ENCODE results near the gene ANTXRL.

ANTXRL gene

GRCh38 chr10:46282842-46283574, 3.8 kb upstream of the ANTXRL start:
- ChIA-PET POLR2A (interaction anchor here (0.5 to 1.2 kb wide), 2 partner anchors 23 to 177 kb away, joined by 3 read pairs; no protein-coding TSS in a partner anchor), CTCF (interaction anchor here (1.3 kb wide), 1 partner anchor 176 kb away, joined by 5 read pairs; no protein-coding TSS in a partner anchor)
- H3K9me3 ChIP-seq (ENCODE audit: control extremely low read depth in 1 of 5, control insufficient read depth in 4 of 5, insufficient read depth in 2 of 5, low read depth in 1 of 5, low read length in 4 of 5): no peaks in the 10 kb centered on the region
- no peaks in the 10 kb centered on the region for H3K36me3 ChIP-seq (ENCODE audit: control insufficient read depth in 4 of 4, insufficient read depth in 4 of 4, low read length in 3 of 4)
- H3K27me3 ChIP-seq (replicated peaks in 2 of 5; ENCODE audit: control insufficient read depth in 4 of 5, insufficient read depth in 5 of 5, low read length in 4 of 5): peaks cover 0 to 33% (median 10%) of the 10 kb centered on the region in 5 experiments
- peaks cover 3 to 27% (median 15%) of the 10 kb centered on the region in 4 experiments for H3K4me1 ChIP-seq (ENCODE audit: control extremely low read depth in 1 of 4, control insufficient read depth in 4 of 4, insufficient read depth in 4 of 4, low read length in 3 of 4)
- H3K4me3 ChIP-seq (ENCODE audit: control insufficient read depth in 1 of 7, extremely low read depth in 1 of 7, insufficient read depth in 4 of 7, low read depth in 2 of 7, low read length in 6 of 7): peak overlapping the region; percentile 29 to 72 (median 57)
- WGBS (ENCODE audit: insufficient coverage): 7% methylated on average over 41 of the region's 51 CpGs
- peak; percentile 33 to 72 (median 49) for DNase-seq
- H3K27ac ChIP-seq (ENCODE audit: insufficient read depth in 1 of 2, low read depth in 1 of 2, low read length in 2 of 2, poor library complexity in 1 of 2, severe bottlenecking in 2 of 2): no peak overlapping the region

- DNase-seq: no peak
- H3K4me1 ChIP-seq (ENCODE audit: control extremely low read depth in 1 of 4, control insufficient read depth in 4 of 4, insufficient read depth in 4 of 4, low read length in 3 of 4): peaks cover 3 to 27% (median 15%) of the 10 kb centered on the region in 4 experiments
- H3K9me3 ChIP-seq (ENCODE audit: control extremely low read depth in 1 of 5, control insufficient read depth in 4 of 5, insufficient read depth in 2 of 5, low read depth in 1 of 5, low read length in 4 of 5): no peaks in the 10 kb centered on the region
- no peak overlapping the region for H3K27ac ChIP-seq (ENCODE audit: insufficient read depth in 1 of 2, low read depth in 1 of 2, low read length in 2 of 2, poor library complexity in 1 of 2, severe bottlenecking in 2 of 2)
- ChIA-PET CTCF (interaction anchor here (1.3 kb wide), 1 partner anchor 177 kb away, joined by 5 read pairs; no protein-coding TSS in a partner anchor), POLR2A (no interaction called here)
- peak overlapping the region in 6 of 7 experiments; percentile 57 to 80 (median 72) for H3K4me3 ChIP-seq (ENCODE audit: control insufficient read depth in 1 of 7, extremely low read depth in 1 of 7, insufficient read depth in 4 of 7, low read depth in 2 of 7, low read length in 6 of 7)
- WGBS (ENCODE audit: insufficient coverage): 45% methylated on average over 6 of the region's 6 CpGs
- H3K27me3 ChIP-seq (replicated peaks in 2 of 5; ENCODE audit: control insufficient read depth in 4 of 5, insufficient read depth in 5 of 5, low read length in 4 of 5): peaks cover 0 to 33% (median 10%) of the 10 kb centered on the region in 5 experiments
- H3K36me3 ChIP-seq (ENCODE audit: control insufficient read depth in 4 of 4, insufficient read depth in 4 of 4, low read length in 3 of 4): no peaks in the 10 kb centered on the region
These were observed 3.1 kb upstream of the ANTXRL start for GRCh38 chr10:46283580-46284285.

GRCh38 chr10:46284286-46285229, 2.2 kb upstream of the ANTXRL start:
- DNase-seq: peak; percentile 48 to 75 (median 66)
- peak overlapping the region in 1 of 2 experiments; percentile 61 for H3K27ac ChIP-seq (ENCODE audit: insufficient read depth in 1 of 2, low read depth in 1 of 2, low read length in 2 of 2, poor library complexity in 1 of 2, severe bottlenecking in 2 of 2)
- peaks cover 0 to 33% (median 10%) of the 10 kb centered on the region in 5 experiments for H3K27me3 ChIP-seq (replicated peaks in 2 of 5; ENCODE audit: control insufficient read depth in 4 of 5, insufficient read depth in 5 of 5, low read length in 4 of 5)
- peaks cover 3 to 27% (median 15%) of the 10 kb centered on the region in 4 experiments for H3K4me1 ChIP-seq (ENCODE audit: control extremely low read depth in 1 of 4, control insufficient read depth in 4 of 4, insufficient read depth in 4 of 4, low read length in 3 of 4)
- H3K4me3 ChIP-seq (ENCODE audit: control insufficient read depth in 1 of 7, extremely low read depth in 1 of 7, insufficient read depth in 4 of 7, low read depth in 2 of 7, low read length in 6 of 7): peak overlapping the region; percentile 28 to 80 (median 69)
- H3K9me3 ChIP-seq (ENCODE audit: control extremely low read depth in 1 of 5, control insufficient read depth in 4 of 5, insufficient read depth in 2 of 5, low read depth in 1 of 5, low read length in 4 of 5): no peaks in the 10 kb centered on the region
- ChIA-PET CTCF (interaction anchor here (2.0 kb wide), 1 partner anchor 42 kb away, joined by 6 read pairs; no protein-coding TSS in a partner anchor), POLR2A (no interaction called here)
- WGBS (ENCODE audit: insufficient coverage): under 1% methylated on average over 51 of the region's 82 CpGs
- no peaks in the 10 kb centered on the region for H3K36me3 ChIP-seq (ENCODE audit: control insufficient read depth in 4 of 4, insufficient read depth in 4 of 4, low read length in 3 of 4)

GRCh38 chr10:46285300-46285699, 1.5 kb upstream of the ANTXRL start:
- H3K4me3 ChIP-seq (ENCODE audit: control insufficient read depth in 1 of 7, extremely low read depth in 1 of 7, insufficient read depth in 4 of 7, low read depth in 2 of 7, low read length in 6 of 7): peak overlapping the region in 6 of 7 experiments; percentile 57 to 80 (median 72)
- ChIA-PET POLR2A (no interaction called here), CTCF (interaction anchor here (2.0 kb wide), 1 partner anchor 41 kb away, joined by 6 read pairs; no protein-coding TSS in a partner anchor)
- WGBS (ENCODE audit: insufficient coverage): no CpG with 5 or more reads among the region's 3 CpGs
- H3K27me3 ChIP-seq (replicated peaks in 2 of 5; ENCODE audit: control insufficient read depth in 4 of 5, insufficient read depth in 5 of 5, low read length in 4 of 5): peaks cover 0 to 33% (median 10%) of the 10 kb centered on the region in 5 experiments
- no peak for DNase-seq
- H3K4me1 ChIP-seq (ENCODE audit: control extremely low read depth in 1 of 4, control insufficient read depth in 4 of 4, insufficient read depth in 4 of 4, low read length in 3 of 4): peaks cover 3 to 27% (median 15%) of the 10 kb centered on the region in 4 experiments
- no peak overlapping the region for H3K27ac ChIP-seq (ENCODE audit: insufficient read depth in 1 of 2, low read depth in 1 of 2, low read length in 2 of 2, poor library complexity in 1 of 2, severe bottlenecking in 2 of 2)
- H3K9me3 ChIP-seq (ENCODE audit: control extremely low read depth in 1 of 5, control insufficient read depth in 4 of 5, insufficient read depth in 2 of 5, low read depth in 1 of 5, low read length in 4 of 5): no peaks in the 10 kb centered on the region
- H3K36me3 ChIP-seq (ENCODE audit: control insufficient read depth in 4 of 4, insufficient read depth in 4 of 4, low read length in 3 of 4): no peaks in the 10 kb centered on the region

GRCh38 chr10:46285966-46286620, 704 bp upstream of the ANTXRL start:
- ChIA-PET CTCF (interaction anchor here (2.0 kb wide), 1 partner anchor 40 kb away, joined by 6 read pairs; no protein-coding TSS in a partner anchor), POLR2A (no interaction called here)
- H3K9me3 ChIP-seq (ENCODE audit: control extremely low read depth in 1 of 5, control insufficient read depth in 4 of 5, insufficient read depth in 2 of 5, low read depth in 1 of 5, low read length in 4 of 5): no peaks in the 10 kb centered on the region
- no peak overlapping the region for H3K4me3 ChIP-seq (ENCODE audit: control insufficient read depth in 1 of 7, extremely low read depth in 1 of 7, insufficient read depth in 4 of 7, low read depth in 2 of 7, low read length in 6 of 7)
- no peak for DNase-seq
- H3K27me3 ChIP-seq (replicated peaks in 2 of 5; ENCODE audit: control insufficient read depth in 4 of 5, insufficient read depth in 5 of 5, low read length in 4 of 5): peaks cover 0 to 33% (median 10%) of the 10 kb centered on the region in 5 experiments
- peaks cover 3 to 27% (median 15%) of the 10 kb centered on the region in 4 experiments for H3K4me1 ChIP-seq (ENCODE audit: control extremely low read depth in 1 of 4, control insufficient read depth in 4 of 4, insufficient read depth in 4 of 4, low read length in 3 of 4)
- 99% methylated on average over 5 of the region's 5 CpGs for whole genome bisulfite sequencing (ENCODE audit: insufficient coverage)
- no peak overlapping the region for H3K27ac ChIP-seq (ENCODE audit: insufficient read depth in 1 of 2, low read depth in 1 of 2, low read length in 2 of 2, poor library complexity in 1 of 2, severe bottlenecking in 2 of 2)
- H3K36me3 ChIP-seq (ENCODE audit: control insufficient read depth in 4 of 4, insufficient read depth in 4 of 4, low read length in 3 of 4): no peaks in the 10 kb centered on the region

GRCh38 chr10:46287846-46288477, 1.2 kb downstream of the ANTXRL start:
- H3K27ac ChIP-seq (ENCODE audit: insufficient read depth in 1 of 2, low read depth in 1 of 2, low read length in 2 of 2, poor library complexity in 1 of 2, severe bottlenecking in 2 of 2): no peak overlapping the region
- no peaks in the 10 kb centered on the region for H3K36me3 ChIP-seq (ENCODE audit: control insufficient read depth in 4 of 4, insufficient read depth in 4 of 4, low read length in 3 of 4)
- H3K4me1 ChIP-seq (ENCODE audit: control extremely low read depth in 1 of 4, control insufficient read depth in 4 of 4, insufficient read depth in 4 of 4, low read length in 3 of 4): peaks cover 3 to 20% (median 12%) of the 10 kb centered on the region in 4 experiments
- H3K9me3 ChIP-seq (ENCODE audit: control extremely low read depth in 1 of 5, control insufficient read depth in 4 of 5, insufficient read depth in 2 of 5, low read depth in 1 of 5, low read length in 4 of 5): no peaks in the 10 kb centered on the region
- POLR2A ChIA-PET: no interaction called here
- no peak overlapping the region for H3K4me3 ChIP-seq (ENCODE audit: control insufficient read depth in 1 of 7, extremely low read depth in 1 of 7, insufficient read depth in 4 of 7, low read depth in 2 of 7, low read length in 6 of 7)
- CTCF ChIA-PET: no interaction called here
- DNase-seq: no peak
- 100% methylated on average over 5 of the region's 7 CpGs for WGBS (ENCODE audit: insufficient coverage)
- H3K27me3 ChIP-seq (replicated peaks in 2 of 5; ENCODE audit: control insufficient read depth in 4 of 5, insufficient read depth in 5 of 5, low read length in 4 of 5): peaks cover 0 to 18% (median 4%) of the 10 kb centered on the region in 5 experiments

All from common myeloid progenitor, CD34-positive (primary cell).